Spleen (tissue), 7 donors: ENCODE measurements around the gene PLXNA2.

Experiments
- POLR2AphosphoS5 ChIP-seq, 3 donors: sonication (generic); formaldehyde crosslinking; IDR thresholded peaks; one replicate each; pipeline ENCODE4 v1.5.1; 2017; ENCODE audit warnings: antibody characterized with exemption in 3 of 3
- TF ChIP-seq, protein P1 (sequence below), 11 experiments: fragments of 200-600 bp in 7 of 11; fragments of 450-650 bp in 4 of 11; sonication (generic) in 4 of 11; IDR thresholded peaks in 8 of 11; conservative IDR thresholded peaks in 3 of 11; 1 replicate in 7 of 11; 2 replicates in 4 of 11; pipeline versions ENCODE4 v1.4.0 to v1.8.0; 2016 to 2021; ENCODE audit warnings: antibody characterized with exemption in 11 of 11, inconsistent platforms in 4 of 11, mild to moderate bottlenecking in 1 of 11
- donor health status: DM: no; HTN: no; CAD: no; lungs with moderate emphysema.
- donor health status: DM: no; HTN: no; CAD: no.
- donor health status: DM: no; HTN: no; CAD: no.

GRCh38 chr1:207997486-207998268 lies 246.5 kb downstream of the PLXNA2 start:
- TF ChIP-seq, protein P1, sequence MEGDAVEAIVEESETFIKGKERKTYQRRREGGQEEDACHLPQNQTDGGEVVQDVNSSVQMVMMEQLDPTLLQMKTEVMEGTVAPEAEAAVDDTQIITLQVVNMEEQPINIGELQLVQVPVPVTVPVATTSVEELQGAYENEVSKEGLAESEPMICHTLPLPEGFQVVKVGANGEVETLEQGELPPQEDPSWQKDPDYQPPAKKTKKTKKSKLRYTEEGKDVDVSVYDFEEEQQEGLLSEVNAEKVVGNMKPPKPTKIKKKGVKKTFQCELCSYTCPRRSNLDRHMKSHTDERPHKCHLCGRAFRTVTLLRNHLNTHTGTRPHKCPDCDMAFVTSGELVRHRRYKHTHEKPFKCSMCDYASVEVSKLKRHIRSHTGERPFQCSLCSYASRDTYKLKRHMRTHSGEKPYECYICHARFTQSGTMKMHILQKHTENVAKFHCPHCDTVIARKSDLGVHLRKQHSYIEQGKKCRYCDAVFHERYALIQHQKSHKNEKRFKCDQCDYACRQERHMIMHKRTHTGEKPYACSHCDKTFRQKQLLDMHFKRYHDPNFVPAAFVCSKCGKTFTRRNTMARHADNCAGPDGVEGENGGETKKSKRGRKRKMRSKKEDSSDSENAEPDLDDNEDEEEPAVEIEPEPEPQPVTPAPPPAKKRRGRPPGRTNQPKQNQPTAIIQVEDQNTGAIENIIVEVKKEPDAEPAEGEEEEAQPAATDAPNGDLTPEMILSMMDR (IDR thresholded peaks at IDR 0.05 in 8 of 11, conservative IDR thresholded peaks at IDR 0.05 in 3 of 11), result peak in 10 of 11 experiments; percentile 47 to 83 (median 71)
- peak in 1 of 3 donors; percentile 39 for TF ChIP-seq POLR2AphosphoS5 (IDR thresholded peaks at IDR 0.05)
